Adrenal gland (tissue), 12 donors: ENCODE results near the gene SLC25A17. TPM values are rescaled to one million over a fixed set of nuclear protein-coding genes. Genes with fewer than 3 reads are reported as not detected.

Source experiments
- DNase-seq, 7 donors: peaks; one replicate each; pipeline ENCODE4 v3.0.0-alpha.2; 2019 to 2020
- H3K27ac ChIP-seq, 5 donors: fragments of 200-600 bp; sonication (generic) in 4 of 5; 1 replicate in 3 of 5; 2 replicates in 2 of 5; pipeline versions ENCODE4 v1.5.1 to v1.8.0; 2016 to 2020; ENCODE audit warnings: mild to moderate bottlenecking in 1 of 5
- H3K27me3 ChIP-seq: fragments of 200-600 bp; 2 replicates; pipeline ENCODE4 v1.8.0; 2021
- H3K36me3 ChIP-seq, 2 donors: fragments of 200-600 bp; replicated peaks in 1 of 2; 1 replicate in 1 of 2; 2 replicates in 1 of 2; pipeline versions ENCODE4 v1.5.1 to v1.8.0; 2018 to 2022
- H3K4me1 ChIP-seq, 2 donors: fragments of 200-600 bp; replicated peaks in 1 of 2; 1 replicate in 1 of 2; 2 replicates in 1 of 2; pipeline versions ENCODE4 v1.5.1 to v1.8.0; 2018 to 2021
- H3K4me3 ChIP-seq, 4 donors: fragments of 200-600 bp; sonication (generic) in 3 of 4; one replicate each; pipeline ENCODE4 v1.5.1; 2016 to 2018
- H3K9me3 ChIP-seq, 3 donors: fragments of 200-600 bp; sonication (generic) in 1 of 3; replicated peaks in 1 of 3; 1 replicate in 2 of 3; 2 replicates in 1 of 3; pipeline versions ENCODE4 v1.5.1 to v1.8.0; 2016 to 2021
- CTCF ChIP-seq, 6 experiments: fragments of 450-650 bp in 4 of 6; fragments of 200-600 bp in 2 of 6; sonication (generic) in 1 of 6; IDR thresholded peaks; 1 replicate in 5 of 6; 2 replicates in 1 of 6; pipeline versions ENCODE4 v1.5.1 to v1.8.0; 2016 to 2021; ENCODE audit warnings: antibody characterized with exemption in 6 of 6, mild to moderate bottlenecking in 2 of 6, moderate library complexity in 1 of 6
- POLR2A ChIP-seq, 2 donors: fragments of 450-650 bp; IDR thresholded peaks; one replicate each; pipeline ENCODE4 v1.6.1; 2017; ENCODE audit warnings: antibody characterized with exemption in 2 of 2, mild to moderate bottlenecking in 2 of 2, moderate library complexity in 1 of 2
- WGBS, 4 donors: extraction: QIAGEN DNeasy Blood & Tissue Kit in 2 of 4; methylation state at CpG; one replicate each; pipeline versions ENCODE4 v1.1.5 to v1.1.7; 2013 to 2017; 5-methylcytosine and 5-hydroxymethylcytosine counted together
- intact Hi-C, 2 donors: fragments of 100-400 bp; cut with DNase I; formaldehyde crosslinking; loops; one replicate each; pipeline versions ENCODE4 v1.14.1 to v1.15.0; 2022 to 2023
- polyA plus RNA-seq, 3 donors: library from polyadenylated mRNA; stranded (reverse); fragments of 200-250 nt in 2 of 3; fragments of 350-450 nt in 1 of 3; fragmentation: Illumina TruSeq in 1 of 3; extraction: RNeasy Lipid Tissue Mini Kit (QIAGEN cat#74804) in 1 of 3; gene quantifications; one replicate each; pipeline ENCODE4 v1.2.3, GENCODE V29; 2013 to 2014
- total RNA-seq, 9 donors: library from RNA; depleted of rRNA in 4 of 9; stranded (reverse); fragments of >200 nt in 4 of 9; fragments of 120-200 nt in 1 of 9; fragmentation: NEBNext Ultra II Directional in 1 of 9; extraction: Animal tissue kit (Norgen Biotek cat#: 25700) in 1 of 9; gene quantifications; one replicate each; pipeline versions ENCODE4 v1.1.0 to v1.2.4, GENCODE V29; 2013 to 2023
- donor health status: healthy with polysubstance abuse.
- donor health status: Bipolar disorder and iron deficiency.
- donor health status: DM: yes; HTN: yes; CAD: no.
- donor health status: DM: no; HTN: no; CAD: no.
- donor health status: DM: no; HTN: no; CAD: no.
- donor health status: DM: yes; HTN: yes; CAD: no.

Gene SLC25A17
- total and polyA plus RNA-seq, 12 donors: 13.2 to 40.8 (median 22.0) TPM

- Histone ChIP-seq H3K27ac (no peak within 1 kb of the TSS), H3K4me1 (peaks cover 2 to 25% of the 10 kb centered on the region in 2 donors), H3K9me3 (no peaks in the 10 kb centered on the region), H3K27me3 (no peaks in the 10 kb centered on the region), H3K36me3 (no peaks in the 10 kb centered on the region), H3K4me3 (no peak within 1 kb of the TSS)
- TF ChIP-seq POLR2A (IDR thresholded peaks at IDR 0.05) (no peak), CTCF (IDR thresholded peaks at IDR 0.05) (no peak)
- intact Hi-C loops: no loop called here
- 84 to 89% (median 87%) methylated on average over 3 of the region's 3 CpGs for WGBS, 4 donors
- no peak for DNase-seq
Observed at GRCh38 chr22:40862013-40862412, 42.9 kb upstream of the SLC25A17 start, which contains the start of gene DNAJB7. TSS of gene DNAJB7 (minus strand) at chr22:40862113. CDS start at chr22:40861994, 119 bp downstream.

- intact Hi-C loops: loop anchor here in 1 of 2 donors (10.0 kb wide), 1 partner anchor 307 kb away; no protein-coding TSS in a partner anchor
- WGBS, 4 donors: 4 to 5% (median 4%) methylated on average over 18 of the region's 18 CpGs
- Histone ChIP-seq H3K27me3 (no peaks in the 10 kb centered on the region), H3K4me3 (peak overlapping the region; percentile 17 to 99 (median 92)), H3K27ac (peak overlapping the region; percentile 93 to 99 (median 96)), H3K36me3 (no peaks in the 10 kb centered on the region), H3K9me3 (no peaks in the 10 kb centered on the region), H3K4me1 (peaks cover 22 to 51% of the 10 kb centered on the region in 2 donors)
- TF ChIP-seq POLR2A (IDR thresholded peaks at IDR 0.05) (no peak), CTCF (IDR thresholded peaks at IDR 0.05) (no peak)
- DNase-seq: no peak
Observed at GRCh38 chr22:40857309-40857855, 38.2 kb upstream of the SLC25A17 start.

- 0% methylated on average over 4 to 63 of the region's 63 CpGs for WGBS, 4 donors
- peak; percentile 98 to 99 (median 99) for DNase-seq
- H3K27ac ChIP-seq: peak within 1 kb of the TSS; percentile 93 to 99 (median 96)
- no peaks in the 10 kb centered on the region for H3K9me3 ChIP-seq
- H3K4me3 ChIP-seq: peak within 1 kb of the TSS; percentile 89 to 99 (median 92)
- TF ChIP-seq POLR2A (IDR thresholded peaks at IDR 0.05) (peak; percentile 63 to 86), CTCF (IDR thresholded peaks at IDR 0.05) (peak in 3 of 6 experiments; percentile 14 to 28 (median 20))
- H3K4me1 ChIP-seq: peaks cover 22 to 56% of the 10 kb centered on the region in 2 donors
- H3K36me3 ChIP-seq: no peaks in the 10 kb centered on the region
- no peaks in the 10 kb centered on the region for H3K27me3 ChIP-seq
- intact Hi-C loops: loop anchor here in 1 of 2 donors (10.0 kb wide), 1 partner anchor 308 kb away; no protein-coding TSS in a partner anchor
Observed at GRCh38 chr22:40856513-40857308, 37.6 kb upstream of the SLC25A17 start, which contains the start of the genes ST13 and XPNPEP3. TSS of gene ST13 (minus strand) at chr22:40856639. CDS start at chr22:40856540, 99 bp downstream. TSS of gene XPNPEP3 (plus strand) at chr22:40857148. CDS start at chr22:40857182, 34 bp downstream.

- Histone ChIP-seq H3K36me3 (no peaks in the 10 kb centered on the region), H3K4me3 (peak overlapping the region; percentile 59 to 99 (median 92)), H3K4me1 (peaks cover 22 to 61% of the 10 kb centered on the region in 2 donors), H3K27ac (peak overlapping the region; percentile 93 to 99 (median 96)), H3K27me3 (no peaks in the 10 kb centered on the region), H3K9me3 (no peaks in the 10 kb centered on the region)
- 0 to 1% (median 1%) methylated on average over 27 to 29 of the region's 29 CpGs for WGBS, 4 donors
- DNase-seq: peak in 5 of 7 donors; percentile 39 to 65 (median 43)
- TF ChIP-seq CTCF (IDR thresholded peaks at IDR 0.05): no peak
- intact Hi-C loops: loop anchor here in 1 of 2 donors (10.0 kb wide), 1 partner anchor 309 kb away; no protein-coding TSS in a partner anchor
Observed at GRCh38 chr22:40855979-40856512, 36.9 kb upstream of the SLC25A17 start.
